Gastroesophageal sphincter (tissue), 3 donors: ENCODE results near the gene AFTPH.

Experiments used
- CTCF ChIP-seq, 4 experiments: fragments of 200-600 bp in 2 of 4; fragments of 450-650 bp in 2 of 4; sonication (generic) in 1 of 4; IDR thresholded peaks; one replicate each; pipeline ENCODE4 v1.5.1; 2017 to 2019; ENCODE audit warnings: antibody characterized with exemption in 4 of 4, mild to moderate bottlenecking in 2 of 4, moderate library complexity in 2 of 4
- EP300 ChIP-seq: sonication (generic); formaldehyde crosslinking; IDR thresholded peaks from one replicate; pipeline ENCODE4 v1.6.1; 2017; ENCODE audit warnings: antibody characterized with exemption, mild to moderate bottlenecking
- POLR2A ChIP-seq, 2 donors: fragments of 450-650 bp; IDR thresholded peaks; one replicate each; pipeline ENCODE4 v1.6.1; 2017; ENCODE audit warnings: antibody characterized with exemption in 2 of 2, mild to moderate bottlenecking in 2 of 2, moderate library complexity in 1 of 2
- POLR2AphosphoS5 ChIP-seq: sonication (generic); formaldehyde crosslinking; IDR thresholded peaks from one replicate; pipeline ENCODE4 v1.6.1; 2017; ENCODE audit warnings: antibody characterized with exemption

DNA sequence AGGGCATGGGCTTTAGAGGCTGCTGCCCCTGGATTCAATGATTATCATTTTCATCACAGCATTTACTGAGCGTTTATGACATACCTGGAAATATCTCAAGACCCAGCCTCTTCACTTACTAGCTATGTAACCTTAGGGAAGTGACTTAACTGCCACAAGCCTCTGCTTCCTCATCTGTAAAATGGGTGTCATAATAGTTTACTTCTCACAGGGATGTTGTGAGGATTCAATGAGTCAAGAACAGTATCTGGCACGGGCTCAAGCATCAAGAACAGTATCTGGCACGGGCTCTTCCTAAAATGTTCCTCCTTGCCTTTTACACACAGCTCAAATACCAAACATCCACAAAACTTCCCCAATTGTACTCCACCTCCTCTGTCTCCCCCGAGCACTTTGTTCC is 38.8 kb upstream of the AFTPH start:
- TF ChIP-seq CTCF (IDR thresholded peaks at IDR 0.05) (no peak), POLR2A (IDR thresholded peaks at IDR 0.05) (no peak), EP300 (no peak), POLR2AphosphoS5 (no peak)
